Spleen (tissue), 11 donors: ENCODE results near the gene INSR. TPM values are rescaled to one million over a fixed set of nuclear protein-coding genes. Genes with fewer than 3 reads are reported as not detected.

Source experiments
- DNase-seq: peaks from one replicate; pipeline ENCODE4 v3.0.0-alpha.2; 2020
- H3K27ac ChIP-seq, 8 donors: fragments of 200-600 bp; sonication (generic) in 7 of 8; 1 replicate in 4 of 8; 2 replicates in 4 of 8; pipeline versions ENCODE4 v1.5.0 to v1.8.0; 2016 to 2021; ENCODE audit warnings: inconsistent platforms in 4 of 8, mild to moderate bottlenecking in 4 of 8, moderate library complexity in 1 of 8
- H3K27me3 ChIP-seq, 7 donors: fragments of 200-600 bp; sonication (generic) in 6 of 7; replicated peaks in 1 of 7; 1 replicate in 4 of 7; 2 replicates in 3 of 7; pipeline versions ENCODE4 v1.5.0 to v1.8.0; 2016 to 2021; ENCODE audit warnings: inconsistent platforms in 3 of 7, mild to moderate bottlenecking in 1 of 7
- H3K36me3 ChIP-seq, 6 donors: fragments of 200-600 bp; sonication (generic) in 5 of 6; 1 replicate in 4 of 6; 2 replicates in 2 of 6; pipeline versions ENCODE4 v1.5.0 to v1.8.0; 2016 to 2021; ENCODE audit warnings: inconsistent platforms in 2 of 6
- H3K4me1 ChIP-seq, 6 donors: fragments of 200-600 bp; sonication (generic) in 5 of 6; 1 replicate in 3 of 6; 2 replicates in 3 of 6; pipeline versions ENCODE4 v1.5.0 to v1.8.0; 2016 to 2021; ENCODE audit warnings: inconsistent platforms in 3 of 6
- H3K4me3 ChIP-seq, 8 donors: fragments of 200-600 bp; sonication (generic) in 7 of 8; 1 replicate in 4 of 8; 2 replicates in 4 of 8; pipeline versions ENCODE4 v1.5.0 to v1.8.0; 2016 to 2021; ENCODE audit warnings: inconsistent platforms in 4 of 8, mild to moderate bottlenecking in 4 of 8, moderate library complexity in 2 of 8
- H3K9me3 ChIP-seq, 8 donors: fragments of 200-600 bp; sonication (generic) in 7 of 8; 1 replicate in 4 of 8; 2 replicates in 4 of 8; pipeline versions ENCODE4 v1.5.0 to v1.8.0; 2016 to 2021; ENCODE audit warnings: inconsistent platforms in 4 of 8
- POLR2A ChIP-seq, 3 donors: fragments of 450-650 bp; IDR thresholded peaks; one replicate each; pipeline ENCODE4 v1.5.1; 2017; ENCODE audit warnings: antibody characterized with exemption in 3 of 3, mild to moderate bottlenecking in 1 of 3
- POLR2AphosphoS5 ChIP-seq, 3 donors: sonication (generic); formaldehyde crosslinking; IDR thresholded peaks; one replicate each; pipeline ENCODE4 v1.5.1; 2017; ENCODE audit warnings: antibody characterized with exemption in 3 of 3
- WGBS, 5 donors: extraction: QIAGEN DNeasy Blood & Tissue Kit in 3 of 5; methylation state at CpG; one replicate each; pipeline versions ENCODE4 v1.1.5 to v1.1.7; 2013 to 2018; 5-methylcytosine and 5-hydroxymethylcytosine counted together
- intact Hi-C: fragments of 100-400 bp; cut with DNase I; formaldehyde crosslinking; loops from one replicate; pipeline ENCODE4 v1.15.0; 2023; ENCODE audit warnings: low total_unique reads
- polyA plus RNA-seq, 3 donors: library from polyadenylated mRNA; stranded (reverse); fragments of 200-250 nt; gene quantifications; one replicate each; pipeline ENCODE4 v1.2.1, GENCODE V29; 2013
- total RNA-seq, 7 donors: library from RNA; depleted of rRNA in 3 of 7; stranded (reverse); fragments of >200 nt in 3 of 7; fragmentation: NEBNext Ultra II Directional in 4 of 7; extraction: Animal tissue kit (Norgen Biotek cat#: 25700) in 4 of 7; gene quantifications; one replicate each; pipeline versions ENCODE4 v1.1.0 to v1.2.1, GENCODE V29; 2016 to 2021
- TF ChIP-seq, protein P1 (sequence below), 11 experiments: fragments of 200-600 bp in 7 of 11; fragments of 450-650 bp in 4 of 11; sonication (generic) in 4 of 11; IDR thresholded peaks in 8 of 11; conservative IDR thresholded peaks in 3 of 11; 1 replicate in 7 of 11; 2 replicates in 4 of 11; pipeline versions ENCODE4 v1.4.0 to v1.8.0; 2016 to 2021; ENCODE audit warnings: antibody characterized with exemption in 11 of 11, inconsistent platforms in 4 of 11, mild to moderate bottlenecking in 1 of 11
- donor health status: healthy with polysubstance abuse.
- donor health status: DM: no; HTN: no; CAD: no; lungs with moderate emphysema.
- donor health status: DM: no; HTN: no; CAD: no.
- donor health status: Bipolar disorder and iron deficiency.
- donor health status: healthy.
- donor health status: DM: no; HTN: no; CAD: no.
- donor health status: DM: yes; HTN: yes; CAD: no.

Gene INSR
- total and polyA plus RNA-seq, 10 donors, result 7.6 to 467 (median 228) TPM

DNA sequence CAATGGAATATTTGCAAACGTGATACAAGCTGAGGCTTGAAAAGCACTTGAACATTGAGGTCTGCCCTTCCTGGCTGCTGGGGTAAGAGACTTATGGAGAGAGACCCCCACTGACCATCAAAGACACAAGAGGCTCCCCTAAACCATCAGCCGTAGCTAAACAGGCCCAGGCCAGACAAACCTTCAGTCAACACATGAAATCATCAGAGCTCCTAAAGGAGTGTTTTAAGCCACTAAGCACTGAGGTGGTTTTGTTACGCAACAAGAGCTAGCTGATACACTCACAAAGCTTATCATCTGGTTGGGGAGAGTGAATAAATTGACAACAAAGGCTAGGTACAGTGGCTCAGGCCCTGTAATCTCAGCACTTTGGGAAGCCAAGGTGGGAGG is 114.3 kb downstream of the INSR start:
- Histone ChIP-seq H3K27ac (peak overlapping the region in 5 of 8 donors; percentile 6 to 92 (median 28)), H3K4me1 (peaks cover 33 to 83% (median 57%) of the 10 kb centered on the region in 6 donors), H3K36me3 (peaks cover 0 to 64% (median 2%) of the 10 kb centered on the region in 6 donors), H3K9me3 (no peaks in the 10 kb centered on the region), H3K4me3 (no peak overlapping the region), H3K27me3 (no peaks in the 10 kb centered on the region)
- no peak for DNase-seq
- TF ChIP-seq POLR2A (IDR thresholded peaks at IDR 0.05) (no peak), POLR2AphosphoS5 (IDR thresholded peaks at IDR 0.05) (no peak)
- TF ChIP-seq, protein P1, sequence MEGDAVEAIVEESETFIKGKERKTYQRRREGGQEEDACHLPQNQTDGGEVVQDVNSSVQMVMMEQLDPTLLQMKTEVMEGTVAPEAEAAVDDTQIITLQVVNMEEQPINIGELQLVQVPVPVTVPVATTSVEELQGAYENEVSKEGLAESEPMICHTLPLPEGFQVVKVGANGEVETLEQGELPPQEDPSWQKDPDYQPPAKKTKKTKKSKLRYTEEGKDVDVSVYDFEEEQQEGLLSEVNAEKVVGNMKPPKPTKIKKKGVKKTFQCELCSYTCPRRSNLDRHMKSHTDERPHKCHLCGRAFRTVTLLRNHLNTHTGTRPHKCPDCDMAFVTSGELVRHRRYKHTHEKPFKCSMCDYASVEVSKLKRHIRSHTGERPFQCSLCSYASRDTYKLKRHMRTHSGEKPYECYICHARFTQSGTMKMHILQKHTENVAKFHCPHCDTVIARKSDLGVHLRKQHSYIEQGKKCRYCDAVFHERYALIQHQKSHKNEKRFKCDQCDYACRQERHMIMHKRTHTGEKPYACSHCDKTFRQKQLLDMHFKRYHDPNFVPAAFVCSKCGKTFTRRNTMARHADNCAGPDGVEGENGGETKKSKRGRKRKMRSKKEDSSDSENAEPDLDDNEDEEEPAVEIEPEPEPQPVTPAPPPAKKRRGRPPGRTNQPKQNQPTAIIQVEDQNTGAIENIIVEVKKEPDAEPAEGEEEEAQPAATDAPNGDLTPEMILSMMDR (IDR thresholded peaks at IDR 0.05 in 8 of 11, conservative IDR thresholded peaks at IDR 0.05 in 3 of 11), result no peak
- WGBS, 5 donors, result 62 to 89% (median 69%) methylated on average over 2 to 3 of the region's 3 CpGs
- intact Hi-C loops, result no loop called here

DNA sequence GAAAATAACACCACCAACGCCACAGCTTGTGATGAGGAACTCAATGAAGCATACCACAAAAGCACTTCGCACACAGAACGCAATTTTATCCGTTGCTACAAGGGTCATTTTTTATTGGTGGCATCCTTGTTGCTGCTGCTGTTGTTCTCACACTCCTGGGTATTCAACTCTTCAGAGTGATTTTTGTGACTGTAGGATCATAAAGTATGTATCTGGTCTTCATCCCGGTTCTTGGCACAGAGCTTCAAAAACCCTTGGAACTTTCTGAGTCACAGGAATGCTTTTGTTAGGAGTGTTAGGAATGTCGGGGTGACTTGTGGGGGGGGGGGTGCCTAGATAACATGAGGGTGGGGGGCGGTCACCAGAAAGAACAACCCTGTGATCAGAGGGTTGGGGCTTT is 116.3 kb downstream of the INSR start:
- WGBS, 5 donors, result 77 to 86% (median 82%) methylated on average over 7 of the region's 7 CpGs
- Histone ChIP-seq H3K27me3 (no peaks in the 10 kb centered on the region), H3K4me1 (peaks cover 28 to 63% (median 39%) of the 10 kb centered on the region in 6 donors), H3K4me3 (no peak overlapping the region), H3K27ac (no peak overlapping the region), H3K9me3 (no peaks in the 10 kb centered on the region), H3K36me3 (peaks cover 0 to 73% (median 5%) of the 10 kb centered on the region in 6 donors)
- TF ChIP-seq POLR2AphosphoS5 (IDR thresholded peaks at IDR 0.05) (no peak), POLR2A (IDR thresholded peaks at IDR 0.05) (no peak)
- TF ChIP-seq, protein P1 (IDR thresholded peaks at IDR 0.05 in 8 of 11, conservative IDR thresholded peaks at IDR 0.05 in 3 of 11), result no peak
- intact Hi-C loops, result no loop called here
- no peak for DNase-seq

DNA sequence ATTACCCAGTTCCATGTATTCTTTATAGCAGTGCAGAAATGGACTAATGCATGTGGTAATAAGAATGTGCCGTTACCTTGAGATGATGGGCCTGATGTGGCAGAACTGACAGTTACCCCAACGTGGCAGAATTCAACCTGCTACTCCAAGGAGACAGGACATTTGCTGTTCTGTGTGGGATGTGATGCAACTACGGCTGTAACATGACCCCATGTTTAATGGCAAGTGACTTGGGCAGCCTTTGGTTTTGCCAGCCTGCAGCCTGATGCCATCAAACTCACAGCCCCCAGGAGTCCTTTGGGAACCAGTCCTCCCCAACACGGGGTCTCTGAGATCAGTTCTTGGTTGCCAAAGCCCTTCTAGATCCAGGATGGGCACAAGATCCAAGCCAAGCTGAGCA is 117.4 kb downstream of the INSR start:
- Histone ChIP-seq H3K4me3 (no peak overlapping the region), H3K27me3 (no peaks in the 10 kb centered on the region)
- 76 to 92% (median 80%) methylated on average over 4 of the region's 4 CpGs for WGBS, 5 donors

DNA sequence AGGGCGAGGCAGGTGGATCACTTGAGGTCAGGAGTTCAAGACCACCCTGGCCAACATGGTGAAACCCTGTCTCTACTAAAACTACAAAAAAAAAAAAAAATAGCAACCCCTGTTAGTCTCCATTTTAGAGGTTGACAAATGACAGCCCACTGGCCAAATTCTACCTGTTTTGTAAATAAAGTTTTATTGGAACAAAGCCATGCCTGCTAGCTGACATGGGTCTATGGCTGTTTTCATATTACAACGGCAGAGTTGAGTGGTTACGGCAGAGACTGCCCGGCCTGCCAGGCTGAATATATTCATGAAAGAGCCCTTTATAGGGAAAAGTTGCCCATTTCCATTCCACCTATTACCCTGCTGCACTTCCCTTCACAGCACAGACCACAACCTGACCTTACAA is 121.4 kb downstream of the INSR start:
- 94 to 100% (median 96%) methylated on average over 4 of the region's 4 CpGs for WGBS, 5 donors
- intact Hi-C loops, result no loop called here

More for the DNA sequence above, 117.4 kb downstream of the INSR start:
- intact Hi-C loops, result no loop called here
- H3K36me3 ChIP-seq, result peaks cover 0 to 84% (median 8%) of the 10 kb centered on the region in 6 donors
- peaks cover 17 to 51% (median 28%) of the 10 kb centered on the region in 6 donors for H3K4me1 ChIP-seq
- H3K27ac ChIP-seq, result no peak overlapping the region
- peak in 1 of 3 donors; percentile 38 for TF ChIP-seq POLR2AphosphoS5 (IDR thresholded peaks at IDR 0.05)
- no peak for TF ChIP-seq POLR2A (IDR thresholded peaks at IDR 0.05)
- no peak for DNase-seq
- no peaks in the 10 kb centered on the region for H3K9me3 ChIP-seq

More for the DNA sequence above, 121.4 kb downstream of the INSR start:
- TF ChIP-seq, protein P1 (IDR thresholded peaks at IDR 0.05 in 8 of 11, conservative IDR thresholded peaks at IDR 0.05 in 3 of 11), result no peak
- TF ChIP-seq POLR2AphosphoS5 (IDR thresholded peaks at IDR 0.05), result no peak
- no peak for TF ChIP-seq POLR2A (IDR thresholded peaks at IDR 0.05)
- DNase-seq, result no peak
- Histone ChIP-seq H3K27ac (no peak overlapping the region), H3K4me3 (no peak overlapping the region), H3K4me1 (peaks cover 0 to 11% (median 0%) of the 10 kb centered on the region in 6 donors), H3K36me3 (peaks cover 0 to 97% (median 42%) of the 10 kb centered on the region in 6 donors), H3K27me3 (no peaks in the 10 kb centered on the region), H3K9me3 (peaks cover 0 to 10% (median 4%) of the 10 kb centered on the region in 8 donors)
